Keratinocyte (primary cell): ENCODE data around the gene IPMK. TPM values are rescaled to one million over a fixed set of nuclear protein-coding genes. Genes with fewer than 3 reads are reported as not detected.
A peak's percentile ranks its signal among the peaks of the same experiment; 100 is the strongest.

ENCODE experiments used
- DNase-seq: peaks from one replicate; pipeline ENCODE4 v3.0.0-alpha.2; 2011; ENCODE audit warnings: low read depth, missing footprints, low spot score
- FAIRE-seq: peaks from 2 replicates; lab custom pipeline; 2011; peaks lifted over from hg19 to GRCh38; lab: Jason Lieb, UNC
- H2AFZ ChIP-seq: 2 replicates; pipeline ENCODE4 v1.6.0; 2012; ENCODE audit warnings: low read length, control low read depth, inconsistent platforms; ENCODE audit not compliant: control insufficient read depth
- H3K27ac ChIP-seq: 2 replicates; pipeline ENCODE4 v1.5.1; 2011; ENCODE audit warnings: low read length; ENCODE audit not compliant: control insufficient read depth, insufficient read depth
- H3K27me3 ChIP-seq: 3 replicates; pipeline ENCODE4 v1.6.0; 2011; ENCODE audit warnings: low read length; ENCODE audit not compliant: control insufficient read depth, insufficient read depth; ENCODE audit errors: extremely low read depth
- H3K36me3 ChIP-seq, 2 experiments: 2 replicates in 1 of 2; 3 replicates in 1 of 2; pipeline ENCODE4 v1.5.1; 2011; ENCODE audit warnings: low read length in 2 of 2, mild to moderate bottlenecking in 1 of 2; ENCODE audit not compliant: control insufficient read depth in 2 of 2, insufficient read depth in 2 of 2; ENCODE audit errors: extremely low read depth in 1 of 2
- H3K4me1 ChIP-seq: 3 replicates; pipeline ENCODE4 v1.5.1; 2011; ENCODE audit warnings: low read length; ENCODE audit not compliant: control insufficient read depth, insufficient read depth; ENCODE audit errors: extremely low read depth
- H3K4me2 ChIP-seq: 3 replicates; pipeline ENCODE4 v1.6.0; 2011; ENCODE audit warnings: low read depth, low read length; ENCODE audit not compliant: control insufficient read depth, insufficient read depth; ENCODE audit errors: extremely low read depth
- H3K4me3 ChIP-seq, 3 experiments: fragments of 200-600 bp in 1 of 3; sonication (generic) in 1 of 3; 2 replicates in 2 of 3; 3 replicates in 1 of 3; pipeline ENCODE4 v1.5.1; 2011 to 2016; ENCODE audit warnings: low read length in 3 of 3, mild to moderate bottlenecking in 3 of 3, control low read depth in 2 of 3, inconsistent platforms in 1 of 3, low read depth in 1 of 3, mixed read lengths in 1 of 3, mixed run types in 1 of 3, moderate library complexity in 1 of 3; ENCODE audit not compliant: control insufficient read depth in 2 of 3, insufficient read depth in 2 of 3; ENCODE audit errors: extremely low read depth in 1 of 3
- H3K79me2 ChIP-seq: 2 replicates; pipeline ENCODE4 v1.6.0; 2012; ENCODE audit warnings: low read length; ENCODE audit not compliant: control insufficient read depth, insufficient read depth
- H3K9ac ChIP-seq: 3 replicates; pipeline ENCODE4 v1.6.0; 2011; ENCODE audit warnings: low read length; ENCODE audit not compliant: control insufficient read depth, insufficient read depth; ENCODE audit errors: extremely low read depth
- H3K9me1 ChIP-seq: 3 replicates; pipeline ENCODE4 v1.6.0; 2011; ENCODE audit warnings: low read length; ENCODE audit not compliant: control insufficient read depth, insufficient read depth; ENCODE audit errors: extremely low read depth
- H3K9me3 ChIP-seq: 2 replicates; pipeline ENCODE4 v1.5.1; 2012; ENCODE audit warnings: low read depth, low read length; ENCODE audit not compliant: control insufficient read depth
- H4K20me1 ChIP-seq: 3 replicates; pipeline ENCODE4 v1.6.0; 2011; ENCODE audit warnings: low read length; ENCODE audit not compliant: control insufficient read depth, insufficient read depth; ENCODE audit errors: extremely low read depth
- CTCF ChIP-seq, 3 experiments: IDR thresholded peaks in 1 of 3; conservative IDR thresholded peaks in 1 of 3; optimal IDR thresholded peaks in 1 of 3; 2 replicates in 2 of 3; 3 replicates in 1 of 3; pipeline versions ENCODE3 to v1.5.1; 2011; ENCODE audit warnings: low read length in 3 of 3, mild to moderate bottlenecking in 3 of 3, moderate library complexity in 2 of 3, control low read depth in 1 of 3, inconsistent platforms in 1 of 3; ENCODE audit not compliant: insufficient read depth in 2 of 3; ENCODE audit errors: extremely low read depth in 1 of 3
- EZH2 ChIP-seq: IDR thresholded peaks from one replicate; pipeline ENCODE4 v1.6.1; 2012; ENCODE audit warnings: inconsistent platforms, mild to moderate bottlenecking, low read length, moderate library complexity
- dilution Hi-C: fragments of 300-500 bp; cut with MboI; formaldehyde crosslinking; loops from one replicate; pipeline ENCODE4 v1.7.0; 2020; ENCODE audit warnings: low sequenced_read_pairs; ENCODE audit not compliant: extremely low pct_ligation_motif_present
- polyA plus RNA-seq, 5 experiments: library from polyadenylated mRNA; depleted of rRNA in 3 of 5; stranded (reverse) in 3 of 5; stranded (forward) in 1 of 5; unstranded in 1 of 5; fragments of >200 nt; gene quantifications; 1 replicate in 1 of 5; 2 replicates in 3 of 5; 3 replicates in 1 of 5; pipeline versions ENCODE4 v1.2.1 to v1.2.3, GENCODE V29; 2011 to 2012; ENCODE audit warnings: missing spikeins in 2 of 5, low read depth in 1 of 5, low replicate concordance in 1 of 5

Gene IPMK
- polyA plus RNA-seq, 1 donor (not counting 4 experiments of a cell fraction or from before 2014, with no cell fraction given), result 4.5 TPM

- Histone ChIP-seq H3K4me2 (no peak overlapping the region), H4K20me1 (no peaks in the 10 kb centered on the region), H3K4me1 (peaks cover 22% of the 10 kb centered on the region), H3K9me3 (no peaks in the 10 kb centered on the region), H3K9ac (no peak overlapping the region), H3K27ac (no peak overlapping the region), H3K79me2 (no peaks in the 10 kb centered on the region), H3K4me3 (no peak overlapping the region), H3K36me3 (no peaks in the 10 kb centered on the region), H2AFZ (no peak overlapping the region), H3K27me3 (no peaks in the 10 kb centered on the region), H3K9me1 (no peaks in the 10 kb centered on the region)
- dilution Hi-C loops, result no loop called here
- FAIRE-seq, result no peak
- TF ChIP-seq EZH2 (no peak), CTCF (optimal IDR thresholded peaks at IDR 0.05 in 1 of 3, IDR thresholded peaks at IDR 0.05 in 1 of 3, conservative IDR thresholded peaks at IDR 0.05 in 1 of 3; ENCODE audit: extremely low read depth in 1 of 3, insufficient read depth in 2 of 3, low read length in 3 of 3) (no peak)
- DNase-seq, result no peak
Observed at GRCh38 chr10:58184120-58184670, 83.5 kb downstream of the IPMK start.

GRCh38 chr10:58180666-58181065 lies 87.0 kb downstream of the IPMK start:
- dilution Hi-C loops, result no loop called here
- Histone ChIP-seq H3K4me2 (peak overlapping the region; percentile 35), H2AFZ (peak overlapping the region; percentile 1)

More at GRCh38 chr10:58180666-58181065, 87.0 kb downstream of the IPMK start:
- FAIRE-seq (peak; percentile 81), DNase-seq (no peak)
- Histone ChIP-seq H3K4me3 (no peak overlapping the region), H3K9me1 (no peaks in the 10 kb centered on the region), H3K27ac (no peak overlapping the region), H3K36me3 (no peaks in the 10 kb centered on the region), H3K9ac (no peak overlapping the region), H3K79me2 (no peaks in the 10 kb centered on the region), H3K27me3 (no peaks in the 10 kb centered on the region), H4K20me1 (no peaks in the 10 kb centered on the region), H3K9me3 (no peaks in the 10 kb centered on the region), H3K4me1 (peaks cover 26% of the 10 kb centered on the region)
- TF ChIP-seq CTCF (optimal IDR thresholded peaks at IDR 0.05 in 1 of 3, IDR thresholded peaks at IDR 0.05 in 1 of 3, conservative IDR thresholded peaks at IDR 0.05 in 1 of 3; ENCODE audit: extremely low read depth in 1 of 3, insufficient read depth in 2 of 3, low read length in 3 of 3) (no peak), EZH2 (no peak)
